Testis (tissue), 2 donors: Measurements from ENCODE around the gene PHF21A.

ENCODE experiments used
- CTCF ChIP-seq, 3 experiments: fragments of 450-650 bp in 2 of 3; fragments of 200-600 bp in 1 of 3; sonication (generic) in 1 of 3; IDR thresholded peaks; one replicate each; pipeline ENCODE4 v1.5.1; 2016 to 2019; ENCODE audit warnings: antibody characterized with exemption in 3 of 3, mild to moderate bottlenecking in 2 of 3, moderate library complexity in 1 of 3
- POLR2A ChIP-seq: fragments of 450-650 bp; IDR thresholded peaks from one replicate; pipeline ENCODE4 v1.6.1; 2017; ENCODE audit warnings: antibody characterized with exemption, mild to moderate bottlenecking, moderate library complexity

GRCh38 chr11:46048198-46048597, 73.1 kb downstream of the PHF21A start:
- no peak for TF ChIP-seq CTCF (IDR thresholded peaks at IDR 0.05)
- TF ChIP-seq POLR2A: no peak
